Endothelial cell of umbilical vein (primary cell): ENCODE results near the gene TP53TG5. TPM values are rescaled to one million over a fixed set of nuclear protein-coding genes. Genes with fewer than 3 reads are reported as not detected.

Experiments
- BruUV-seq: library from RNA; stranded (reverse); fragments of 400-500 nt; replicated peaks from 2 replicates; lab custom pipeline; 2021; lab: Mats Ljungman, UMichigan
- CTCF ChIA-PET: fragments of 300-600, 350-600 bp; sonication (Branson Sonifier 250); formaldehyde crosslinking; loops from one replicate; lab custom pipeline; 2021; ENCODE audit warnings: antibody characterized with exemption, inconsistent platforms; lab: Charles Lee
- POLR2A ChIA-PET: fragments of 300-600, 350-600 bp; sonication (Branson Sonifier 250); formaldehyde crosslinking; loops from one replicate; lab custom pipeline; 2021; ENCODE audit warnings: antibody characterized with exemption, inconsistent platforms; lab: Charles Lee
- DNase-seq: peaks from one replicate; pipeline ENCODE4 v3.0.0-alpha.2; 2011; ENCODE audit warnings: low read depth, low spot score
- FAIRE-seq: peaks from 2 replicates; lab custom pipeline; 2011; peaks lifted over from hg19 to GRCh38; lab: Jason Lieb, UNC
- H2AFZ ChIP-seq: 2 replicates; pipeline ENCODE4 v1.6.0; 2012; ENCODE audit warnings: low read depth, low read length, control low read depth, inconsistent platforms
- H3K27ac ChIP-seq: 2 replicates; pipeline ENCODE4 v1.5.1; 2011; ENCODE audit warnings: low read depth, mild to moderate bottlenecking, control low read depth, low read length, moderate library complexity; ENCODE audit not compliant: insufficient read depth
- H3K27me3 ChIP-seq, 2 experiments: 2 replicates each; pipeline versions ENCODE4 v1.6.0 to v1.6.1; 2011; ENCODE audit warnings: low read length in 2 of 2, mixed read lengths in 1 of 2; ENCODE audit not compliant: control insufficient read depth in 2 of 2, insufficient read depth in 2 of 2
- H3K36me3 ChIP-seq, 2 experiments: 2 replicates in 1 of 2; 3 replicates in 1 of 2; pipeline ENCODE4 v1.5.1; 2011; ENCODE audit warnings: low read length in 2 of 2, mild to moderate bottlenecking in 1 of 2, moderate library complexity in 1 of 2; ENCODE audit not compliant: control insufficient read depth in 2 of 2, insufficient read depth in 2 of 2; ENCODE audit errors: extremely low read depth in 1 of 2
- H3K4me1 ChIP-seq: 3 replicates; pipeline ENCODE4 v1.5.1; 2011; ENCODE audit warnings: mild to moderate bottlenecking, low read length; ENCODE audit not compliant: control insufficient read depth, insufficient read depth; ENCODE audit errors: extremely low read depth
- H3K4me2 ChIP-seq: 2 replicates; pipeline ENCODE4 v1.6.1; 2011; ENCODE audit warnings: low read length, control low read depth, mixed read lengths; ENCODE audit not compliant: insufficient read depth
- H3K4me3 ChIP-seq, 3 experiments: fragments of 200-600 bp in 1 of 3; sonication (generic), shearing (Covaris generic) in 1 of 3; replicated peaks in 1 of 3; 2 replicates each; pipeline ENCODE4 v1.5.1; 2011 to 2016; ENCODE audit warnings: control low read depth in 3 of 3, low read length in 3 of 3, mild to moderate bottlenecking in 2 of 3, inconsistent platforms in 1 of 3, low read depth in 1 of 3, moderate library complexity in 1 of 3; ENCODE audit not compliant: insufficient read depth in 1 of 3
- H3K79me2 ChIP-seq: 2 replicates; pipeline ENCODE4 v1.6.0; 2012; ENCODE audit warnings: low read length, inconsistent platforms; ENCODE audit not compliant: control insufficient read depth, insufficient read depth
- H3K9ac ChIP-seq: replicated peaks from 2 replicates; pipeline ENCODE3; 2011; ENCODE audit warnings: low read length, control low read depth; ENCODE audit not compliant: insufficient read depth; ENCODE audit errors: extremely low read depth
- H3K9me1 ChIP-seq: replicated peaks from 3 replicates; pipeline ENCODE4 v1.6.0; 2011; ENCODE audit warnings: mild to moderate bottlenecking, low read length; ENCODE audit not compliant: control insufficient read depth, insufficient read depth; ENCODE audit errors: extremely low read depth
- H3K9me3 ChIP-seq: replicated peaks from 2 replicates; pipeline ENCODE4 v1.5.1; 2012; ENCODE audit warnings: low read length, inconsistent platforms; ENCODE audit not compliant: control insufficient read depth, insufficient read depth
- H4K20me1 ChIP-seq: replicated peaks from 2 replicates; pipeline ENCODE3; 2011; ENCODE audit warnings: mild to moderate bottlenecking, low read length; ENCODE audit not compliant: control insufficient read depth, insufficient read depth; ENCODE audit errors: extremely low read depth
- EZH2 ChIP-seq: IDR thresholded peaks from 2 replicates; pipeline ENCODE4 v1.6.1; 2012; ENCODE audit warnings: borderline replicate concordance, low read depth, mild to moderate bottlenecking, moderate library complexity, low read length, inconsistent platforms; ENCODE audit not compliant: severe bottlenecking
- FOS ChIP-seq: IDR thresholded peaks from 2 replicates; pipeline ENCODE4 v1.6.1; 2011; ENCODE audit warnings: mild to moderate bottlenecking, low read length, moderate library complexity, borderline replicate concordance; ENCODE audit not compliant: insufficient read depth
- GATA2 ChIP-seq: IDR thresholded peaks from 2 replicates; pipeline ENCODE4 v1.7.0; 2011; ENCODE audit warnings: low read depth, mild to moderate bottlenecking, moderate library complexity, mixed read lengths, low read length; ENCODE audit not compliant: insufficient read length, insufficient read depth
- JUN ChIP-seq: IDR thresholded peaks from 2 replicates; pipeline ENCODE4 v1.6.1; 2011; ENCODE audit warnings: borderline replicate concordance, low read depth; ENCODE audit not compliant: insufficient read length, insufficient read depth
- MYC ChIP-seq: IDR thresholded peaks from one replicate; pipeline ENCODE4 v1.6.1; 2011; ENCODE audit warnings: mild to moderate bottlenecking, low read depth, low read length
- POLR2A ChIP-seq: IDR thresholded peaks from 2 replicates; pipeline ENCODE4 v1.6.1; 2012; ENCODE audit warnings: low read depth, mild to moderate bottlenecking, control low read depth, low read length
- POLR2AphosphoS5 ChIP-seq: IDR thresholded peaks from 2 replicates; pipeline ENCODE4 v1.6.1; 2012; ENCODE audit warnings: low read depth, mild to moderate bottlenecking, control low read depth, low read length, moderate library complexity; ENCODE audit not compliant: insufficient read depth
- dilution Hi-C: fragments of 300-500 bp; cut with MboI; formaldehyde crosslinking; loops from one replicate; pipeline ENCODE4 v1.15.0; 2019; ENCODE audit warnings: low sequenced_read_pairs; ENCODE audit not compliant: extremely low pct_ligation_motif_present
- intact Hi-C: fragments of 100-400 bp; cut with micrococcal nuclease; formaldehyde crosslinking; loops from one replicate; pipeline ENCODE4 v1.10.0; 2022
- polyA plus RNA-seq, 4 experiments: library from polyadenylated mRNA; depleted of rRNA in 3 of 4; stranded (reverse) in 3 of 4; unstranded in 1 of 4; fragments of >200 nt; gene quantifications; 2 replicates each; pipeline versions ENCODE4 v1.2.1 to v1.2.3, GENCODE V29; 2011 to 2012; ENCODE audit warnings: missing spikeins in 1 of 4
- total RNA-seq: library from RNA; stranded (reverse); gene quantifications from 2 replicates; pipeline ENCODE4 v1.2.3, GENCODE V29; 2021
- TF ChIP-seq, protein P1 (sequence below): IDR thresholded peaks from 2 replicates; pipeline ENCODE4 v1.6.1; 2011; ENCODE audit not compliant: insufficient read depth, insufficient read length

TP53TG5 gene
- total and polyA plus RNA-seq, 2 donors (not counting 3 experiments of a cell fraction or from before 2014, with no cell fraction given) = not detected

DNA sequence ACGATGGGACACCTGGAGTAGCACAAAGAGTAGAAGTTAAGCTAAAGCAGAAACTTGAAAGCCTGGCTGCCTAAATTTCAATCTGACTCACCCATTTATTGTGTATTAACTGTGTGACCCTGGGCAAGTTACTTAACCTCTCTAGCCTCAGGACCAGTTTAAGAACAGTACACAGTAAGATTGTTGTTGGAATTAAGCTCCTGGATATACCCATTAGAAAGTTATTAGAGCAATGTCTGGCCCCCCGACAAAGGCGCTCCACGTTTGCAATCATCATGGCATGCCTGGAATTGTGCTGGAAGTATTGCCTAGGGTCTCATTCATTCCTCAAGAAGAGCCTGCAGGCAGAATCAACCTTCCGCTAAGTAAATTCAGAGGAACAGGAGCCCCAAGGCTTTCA is 31.3 kb downstream of the TP53TG5 start:
- Histone ChIP-seq H3K79me2 (peaks cover 55% of the 10 kb centered on the region), H3K9me1 (no peaks in the 10 kb centered on the region), H3K9me3 (no peaks in the 10 kb centered on the region), H2AFZ (no peak overlapping the region), H3K27me3 (no peaks in the 10 kb centered on the region), H3K9ac (no peak overlapping the region), H4K20me1 (no peaks in the 10 kb centered on the region), H3K4me1 (peaks cover 62% of the 10 kb centered on the region), H3K27ac (no peak overlapping the region), H3K4me3 (no peak overlapping the region), H3K36me3 (no peaks in the 10 kb centered on the region), H3K4me2 (peak overlapping the region; percentile 89)
- FAIRE-seq (peak; percentile 63), DNase-seq (no peak)
- BruUV-seq = no TSS peak
- dilution Hi-C loops (no loop called here), intact Hi-C loops (loop anchor here (10.0 kb wide), 1 partner anchor 568 kb away; the partner anchor contains the start of gene PLTP)
- CTCF ChIA-PET = interaction anchor here (0.6 to 4.7 kb wide), 10 partner anchors 9 to 424 kb away, joined by 3 to 28 read pairs (median 7); partner anchors contain the start of gene SYS1
- POLR2A ChIA-PET = interaction anchor here (0.8 to 3.5 kb wide), 6 partner anchors 10 to 27 kb away, joined by 4 to 52 read pairs (median 8); partner anchors contain the start of gene SYS1
- TF ChIP-seq POLR2A = no peak
- no peak for TF ChIP-seq EZH2
- TF ChIP-seq GATA2 = no peak
- no peak for TF ChIP-seq MYC
- TF ChIP-seq JUN = no peak
- TF ChIP-seq FOS = no peak
- TF ChIP-seq POLR2AphosphoS5 = no peak
- TF ChIP-seq, protein P1, sequence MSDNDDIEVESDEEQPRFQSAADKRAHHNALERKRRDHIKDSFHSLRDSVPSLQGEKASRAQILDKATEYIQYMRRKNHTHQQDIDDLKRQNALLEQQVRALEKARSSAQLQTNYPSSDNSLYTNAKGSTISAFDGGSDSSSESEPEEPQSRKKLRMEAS = no peak
